GM18858 (cell line): ENCODE results near the gene DTNA.

Source experiments
- ATAC-seq: cut with Tn5 transposase; IDR thresholded peaks from one replicate; pipeline ENCODE4 v1.9.1; 2021; ENCODE audit not compliant: unreplicated experiment

DTNA gene

GRCh38 chr18:34847408-34847807, 137.3 kb downstream of the DTNA start:
- no peak for ATAC-seq

- no peak for ATAC-seq
Observed at GRCh38 chr18:34848156-34848555, 138.1 kb downstream of the DTNA start.

- no peak for ATAC-seq
Observed at GRCh38 chr18:34848695-34849094, 138.6 kb downstream of the DTNA start.

- ATAC-seq, result no peak
Observed at GRCh38 chr18:34857320-34857719, 147.2 kb downstream of the DTNA start.

GRCh38 chr18:34858188-34858587, 148.1 kb downstream of the DTNA start:
- no peak for ATAC-seq

- ATAC-seq, result no peak
Observed at GRCh38 chr18:34859496-34859895, 149.4 kb downstream of the DTNA start.

- no peak for ATAC-seq
Observed at GRCh38 chr18:34862561-34862960, 152.5 kb downstream of the DTNA start.

- no peak for ATAC-seq
Observed at GRCh38 chr18:34863702-34864101, 153.6 kb downstream of the DTNA start.

- ATAC-seq, result no peak
Observed at GRCh38 chr18:34864836-34865497, 154.9 kb downstream of the DTNA start.

- no peak for ATAC-seq
Observed at GRCh38 chr18:34866310-34866709, 156.2 kb downstream of the DTNA start.

- no peak for ATAC-seq
Observed at GRCh38 chr18:34866739-34867138, 156.6 kb downstream of the DTNA start.

- no peak for ATAC-seq
Observed at GRCh38 chr18:34867520-34867919, 157.4 kb downstream of the DTNA start.

GRCh38 chr18:34870555-34871310, 160.6 kb downstream of the DTNA start:
- no peak for ATAC-seq

- ATAC-seq, result no peak
Observed at GRCh38 chr18:34871435-34871834, 161.3 kb downstream of the DTNA start.

- no peak for ATAC-seq
Observed at GRCh38 chr18:34872066-34872465, 162.0 kb downstream of the DTNA start.

GRCh38 chr18:34873986-34874580, 164.0 kb downstream of the DTNA start:
- no peak for ATAC-seq

GRCh38 chr18:34875150-34875549, 165.1 kb downstream of the DTNA start:
- ATAC-seq, result no peak

GRCh38 chr18:34880403-34880802, 170.3 kb downstream of the DTNA start:
- no peak for ATAC-seq

- ATAC-seq, result no peak
Observed at GRCh38 chr18:34880882-34881834, 171.1 kb downstream of the DTNA start.

GRCh38 chr18:34884436-34884835, 174.3 kb downstream of the DTNA start:
- no peak for ATAC-seq

- ATAC-seq, result no peak
Observed at GRCh38 chr18:34886177-34886576, 176.1 kb downstream of the DTNA start.
